Measurements from ENCODE around the gene SMIM11.

GRCh38 chr21:34336245-34336644, 39.1 kb upstream of the SMIM11 start:
- no peak for TF ChIP-seq EZH2phosphoT487 (IDR thresholded peaks at IDR 0.05; ENCODE audit: insufficient read depth, low read depth)
- TF ChIP-seq EZH2 (IDR thresholded peaks at IDR 0.05; ENCODE audit: insufficient read depth, poor library complexity, severe bottlenecking): no peak

Data from GM23248 (cell line).